NCI-H345 treated with DMSO at 0.1 percent for 48 hours (cell line): ENCODE measurements around the gene FLRT1.
"Not testable (repeated sequence)": the region's sequence is repeated elsewhere in the genome, so short reads cannot be mapped to it uniquely, and the experiment has no call there.

Experiments
- DNase-seq: peaks from one replicate; lab custom pipeline; 2025; ENCODE audit not compliant: unreplicated experiment; lab: John Stamatoyannopoulos, UW

The FLRT1 gene

GRCh38 chr11:64044730-64045393 is 9.1 kb downstream of the FLRT1 start:
- DNase-seq: no peak

- DNase-seq: no peak
Observed at GRCh38 chr11:64045700-64046099, 10.0 kb downstream of the FLRT1 start.

GRCh38 chr11:64047373-64047772 is 11.6 kb downstream of the FLRT1 start:
- DNase-seq: not testable (repeated sequence)

- no peak for DNase-seq
Observed at GRCh38 chr11:64048042-64048854, 12.5 kb downstream of the FLRT1 start.

- no peak for DNase-seq
Observed at GRCh38 chr11:64049509-64049908, 13.8 kb downstream of the FLRT1 start.

- DNase-seq: no peak
Observed at GRCh38 chr11:64051297-64051696, 15.6 kb downstream of the FLRT1 start.

GRCh38 chr11:64052436-64052835 is 16.7 kb downstream of the FLRT1 start:
- no peak for DNase-seq

- no peak for DNase-seq
Observed at GRCh38 chr11:64052938-64053622, 17.3 kb downstream of the FLRT1 start.

- no peak for DNase-seq
Observed at GRCh38 chr11:64053699-64054098, 18.0 kb downstream of the FLRT1 start.

- DNase-seq: no peak
Observed at GRCh38 chr11:64055077-64055476, 19.3 kb downstream of the FLRT1 start.

GRCh38 chr11:64056213-64056785 is 20.6 kb downstream of the FLRT1 start:
- DNase-seq: no peak

- no peak for DNase-seq
Observed at GRCh38 chr11:64056861-64057260, 21.1 kb downstream of the FLRT1 start.

- no peak for DNase-seq
Observed at GRCh38 chr11:64057890-64058289, 22.2 kb downstream of the FLRT1 start.

GRCh38 chr11:64058494-64058893 is 22.8 kb downstream of the FLRT1 start:
- no peak for DNase-seq

- DNase-seq: no peak
Observed at GRCh38 chr11:64059339-64060140, 23.8 kb downstream of the FLRT1 start.

- DNase-seq: no peak
Observed at GRCh38 chr11:64060263-64060860, 24.6 kb downstream of the FLRT1 start.

- DNase-seq: no peak
Observed at GRCh38 chr11:64060861-64061444, 25.2 kb downstream of the FLRT1 start.

- no peak for DNase-seq
Observed at GRCh38 chr11:64062185-64063039, 26.7 kb downstream of the FLRT1 start.

GRCh38 chr11:64063777-64064176 is 28.0 kb downstream of the FLRT1 start:
- DNase-seq: no peak
